HepG2 (cell line): ENCODE measurements around the gene CARD9. TPM values are rescaled to one million over a fixed set of nuclear protein-coding genes. Genes with fewer than 3 reads are reported as not detected.

Experiments used
- ARNT2 ChIP-seq: sonication (generic); formaldehyde crosslinking; IDR thresholded peaks from 2 replicates; pipeline ENCODE4 v1.8.0; 2022; ENCODE audit warnings: mild to moderate bottlenecking, low read depth, missing genetic modification reagents, moderate library complexity
- CENPX ChIP-seq: sonication (generic); formaldehyde crosslinking; IDR thresholded peaks from 2 replicates; pipeline ENCODE4 v1.9.0; 2021; ENCODE audit warnings: mild to moderate bottlenecking, missing genetic modification reagents, moderate library complexity
- HOXD1 ChIP-seq: sonication (generic); formaldehyde crosslinking; IDR thresholded peaks from 2 replicates; pipeline ENCODE4 v1.5.0; 2020; ENCODE audit warnings: missing genetic modification reagents
- LCORL ChIP-seq, 2 experiments: fragments of 450-650 bp in 1 of 2; sonication (generic) in 1 of 2; formaldehyde crosslinking in 1 of 2; IDR thresholded peaks; 2 replicates each; pipeline versions ENCODE4 v1.5.0 to v1.6.1; 2017 to 2020; ENCODE audit warnings: antibody characterized with exemption in 1 of 2, missing genetic modification reagents in 1 of 2
- MLLT10 ChIP-seq: sonication (generic); formaldehyde crosslinking; IDR thresholded peaks from 2 replicates; pipeline ENCODE4 v1.4.0; 2020; ENCODE audit warnings: missing genetic modification reagents
- NFE2L2 ChIP-seq: fragments of 150-350 bp; IDR thresholded peaks from 2 replicates; pipeline ENCODE4 v1.6.1; 2014; ENCODE audit warnings: low read length
- NFKB2 ChIP-seq: sonication (generic); formaldehyde crosslinking; IDR thresholded peaks from 2 replicates; pipeline ENCODE4 v1.4.0; 2020; ENCODE audit warnings: missing genetic modification reagents, borderline replicate concordance
- NFRKB ChIP-seq: fragments of 450-650 bp; IDR thresholded peaks from 2 replicates; pipeline ENCODE4 v1.6.1; 2017
- PAXIP1 ChIP-seq: sonication (generic); formaldehyde crosslinking; conservative IDR thresholded peaks from 2 replicates; pipeline ENCODE4 v1.4.0; 2020; ENCODE audit warnings: mild to moderate bottlenecking, missing genetic modification reagents, moderate library complexity
- PCBP2 ChIP-seq: fragments of 200-400 bp; formaldehyde crosslinking; optimal IDR thresholded peaks from 2 replicates; pipeline ENCODE3; 2018; ENCODE audit warnings: low read length, low read depth; ENCODE audit not compliant: poor library complexity, severe bottlenecking
- RNF2 ChIP-seq: fragments of 450-650 bp; conservative IDR thresholded peaks from 2 replicates; pipeline ENCODE4 v1.6.1; 2016; ENCODE audit warnings: low read depth
- TEAD2 ChIP-seq: sonication (generic); formaldehyde crosslinking; IDR thresholded peaks from 2 replicates; pipeline ENCODE4 v1.9.0; 2021; ENCODE audit warnings: missing genetic modification reagents
- TRIM24 ChIP-seq: sonication (generic); formaldehyde crosslinking; IDR thresholded peaks from 2 replicates; pipeline ENCODE4 v1.8.0; 2022; ENCODE audit warnings: mild to moderate bottlenecking, missing genetic modification reagents
- ZIK1 ChIP-seq: sonication (generic); formaldehyde crosslinking; IDR thresholded peaks from 2 replicates; pipeline ENCODE4 v1.5.0; 2020; ENCODE audit warnings: mild to moderate bottlenecking, low read depth, missing genetic modification reagents, borderline replicate concordance
- ZMYM3 ChIP-seq: sonication (generic); formaldehyde crosslinking; IDR thresholded peaks from 2 replicates; pipeline ENCODE4 v1.5.1; 2020; ENCODE audit warnings: mild to moderate bottlenecking, missing genetic modification reagents
- ZNF44 ChIP-seq: sonication (generic); formaldehyde crosslinking; IDR thresholded peaks from 2 replicates; pipeline ENCODE4 v1.5.1; 2020; ENCODE audit warnings: mild to moderate bottlenecking, missing genetic modification reagents
- ZNF572 ChIP-seq: sonication (generic); formaldehyde crosslinking; IDR thresholded peaks from 2 replicates; pipeline ENCODE4 v1.5.1; 2020; ENCODE audit warnings: mild to moderate bottlenecking, missing genetic modification reagents
- polyA plus RNA-seq, 8 experiments: library from polyadenylated mRNA; depleted of rRNA in 3 of 8; stranded (reverse) in 7 of 8; unstranded in 1 of 8; fragments of >200 nt; fragmentation: Illumina TruSeq in 4 of 8; extraction: Trizol in 4 of 8; gene quantifications; 2 replicates each; pipeline versions ENCODE4 v1.2.1 to v1.2.3, GENCODE V29; 2011 to 2016; ENCODE audit warnings: low read depth in 4 of 8, missing spikeins in 1 of 8, mixed read lengths in 1 of 8; ENCODE audit not compliant: insufficient read depth in 1 of 8
- total RNA-seq, 5 experiments: library from RNA; depleted of rRNA; stranded (reverse); fragments of >200 nt; fragmentation: Illumina TruSeq; extraction: Trizol; gene quantifications; 2 replicates each; pipeline ENCODE4 v1.2.3, GENCODE V29; 2016; ENCODE audit warnings: low read depth in 1 of 5
- TF ChIP-seq, protein P1 (sequence below): sonication (generic); formaldehyde crosslinking; conservative IDR thresholded peaks from 2 replicates; pipeline ENCODE4 v1.4.0; 2020; ENCODE audit warnings: missing genetic modification reagents
- TF ChIP-seq, protein P2 (sequence below): sonication (generic); formaldehyde crosslinking; IDR thresholded peaks from 2 replicates; pipeline ENCODE4 v1.4.0; 2020; ENCODE audit warnings: mild to moderate bottlenecking, missing genetic modification reagents, borderline replicate concordance

Gene CARD9
- total and polyA plus RNA-seq, 2 of the 13 experiments (the other 11 are each of a cell fraction or from before 2014, with no cell fraction given), result 3.3 to 7.4 TPM

DNA sequence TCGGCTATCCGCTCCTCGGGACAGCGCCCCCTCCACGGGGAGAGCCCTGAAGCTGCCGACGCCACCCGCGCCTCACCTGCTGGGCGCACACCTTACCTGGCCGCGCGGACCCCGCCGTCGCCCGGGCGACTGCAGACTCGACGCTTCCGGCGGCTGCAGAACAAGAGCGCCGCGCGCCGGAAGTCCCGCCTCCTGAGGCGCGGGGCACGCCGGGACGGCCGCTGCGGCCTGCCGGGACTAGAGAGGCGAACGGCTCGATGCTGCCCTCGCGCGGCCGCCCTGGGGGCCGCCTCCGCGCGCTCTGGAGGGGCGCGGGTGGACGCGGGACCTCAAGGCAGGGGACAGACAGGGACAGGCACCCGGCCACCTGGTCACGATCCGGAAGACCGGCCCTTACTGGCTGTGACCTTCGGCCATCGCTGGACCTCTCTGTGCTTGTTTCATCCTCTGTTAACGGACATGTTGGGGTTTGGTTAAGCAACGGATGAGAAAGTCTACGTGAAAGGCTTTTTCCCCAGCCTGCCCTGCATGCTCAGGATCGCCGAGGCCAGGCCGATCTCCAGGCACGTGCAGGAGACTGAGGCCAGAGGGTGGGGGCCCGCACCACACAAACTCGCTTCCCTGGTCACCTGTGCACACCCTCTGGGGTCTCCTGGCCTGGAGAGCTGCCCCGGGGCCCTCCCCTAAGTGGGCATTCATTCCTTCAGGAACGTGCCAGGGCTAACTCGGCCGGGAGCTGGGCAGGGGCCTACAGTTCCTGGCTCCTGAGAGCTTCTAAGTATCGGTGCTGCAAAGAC lies 26.8 kb upstream of the CARD9 start, which contains the start of gene SNAPC4 (continued):
- peak; percentile 56; the same call in 1 of the 2 replicates for TF ChIP-seq RNF2
- TF ChIP-seq PAXIP1 (CRISPR knock-in tag), result no peak; the same call in 1 of the 2 replicates
- no peak for TF ChIP-seq CENPX (CRISPR knock-in tag)
- TF ChIP-seq HOXD1 (CRISPR knock-in tag), result no peak
- no peak for TF ChIP-seq NFRKB
- peak; percentile 67; the same call in 1 of the 2 replicates for TF ChIP-seq ARNT2 (CRISPR knock-in tag)
- no peak for TF ChIP-seq PCBP2
- no peak for TF ChIP-seq ZMYM3
- TF ChIP-seq ZNF572 (CRISPR knock-in tag), result no peak
- no peak for TF ChIP-seq TEAD2 (CRISPR knock-in tag)
- TF ChIP-seq ZNF44, result no peak
- TF ChIP-seq NFE2L2, result no peak
- TF ChIP-seq, protein P1, sequence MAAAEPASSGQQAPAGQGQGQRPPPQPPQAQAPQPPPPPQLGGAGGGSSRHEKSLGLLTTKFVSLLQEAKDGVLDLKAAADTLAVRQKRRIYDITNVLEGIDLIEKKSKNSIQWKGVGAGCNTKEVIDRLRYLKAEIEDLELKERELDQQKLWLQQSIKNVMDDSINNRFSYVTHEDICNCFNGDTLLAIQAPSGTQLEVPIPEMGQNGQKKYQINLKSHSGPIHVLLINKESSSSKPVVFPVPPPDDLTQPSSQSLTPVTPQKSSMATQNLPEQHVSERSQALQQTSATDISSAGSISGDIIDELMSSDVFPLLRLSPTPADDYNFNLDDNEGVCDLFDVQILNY, result 0 out of 2 replicates have a peak, but pooled peaks have one; percentile 34
- TF ChIP-seq LCORL (IDR thresholded peaks at IDR 0.05), result no peak
- peak; percentile 39; the same call in 1 of the 2 replicates for TF ChIP-seq LCORL (CRISPR knock-in tag; IDR thresholded peaks at IDR 0.05)
- TF ChIP-seq TRIM24, result no peak
- TF ChIP-seq, protein P2, sequence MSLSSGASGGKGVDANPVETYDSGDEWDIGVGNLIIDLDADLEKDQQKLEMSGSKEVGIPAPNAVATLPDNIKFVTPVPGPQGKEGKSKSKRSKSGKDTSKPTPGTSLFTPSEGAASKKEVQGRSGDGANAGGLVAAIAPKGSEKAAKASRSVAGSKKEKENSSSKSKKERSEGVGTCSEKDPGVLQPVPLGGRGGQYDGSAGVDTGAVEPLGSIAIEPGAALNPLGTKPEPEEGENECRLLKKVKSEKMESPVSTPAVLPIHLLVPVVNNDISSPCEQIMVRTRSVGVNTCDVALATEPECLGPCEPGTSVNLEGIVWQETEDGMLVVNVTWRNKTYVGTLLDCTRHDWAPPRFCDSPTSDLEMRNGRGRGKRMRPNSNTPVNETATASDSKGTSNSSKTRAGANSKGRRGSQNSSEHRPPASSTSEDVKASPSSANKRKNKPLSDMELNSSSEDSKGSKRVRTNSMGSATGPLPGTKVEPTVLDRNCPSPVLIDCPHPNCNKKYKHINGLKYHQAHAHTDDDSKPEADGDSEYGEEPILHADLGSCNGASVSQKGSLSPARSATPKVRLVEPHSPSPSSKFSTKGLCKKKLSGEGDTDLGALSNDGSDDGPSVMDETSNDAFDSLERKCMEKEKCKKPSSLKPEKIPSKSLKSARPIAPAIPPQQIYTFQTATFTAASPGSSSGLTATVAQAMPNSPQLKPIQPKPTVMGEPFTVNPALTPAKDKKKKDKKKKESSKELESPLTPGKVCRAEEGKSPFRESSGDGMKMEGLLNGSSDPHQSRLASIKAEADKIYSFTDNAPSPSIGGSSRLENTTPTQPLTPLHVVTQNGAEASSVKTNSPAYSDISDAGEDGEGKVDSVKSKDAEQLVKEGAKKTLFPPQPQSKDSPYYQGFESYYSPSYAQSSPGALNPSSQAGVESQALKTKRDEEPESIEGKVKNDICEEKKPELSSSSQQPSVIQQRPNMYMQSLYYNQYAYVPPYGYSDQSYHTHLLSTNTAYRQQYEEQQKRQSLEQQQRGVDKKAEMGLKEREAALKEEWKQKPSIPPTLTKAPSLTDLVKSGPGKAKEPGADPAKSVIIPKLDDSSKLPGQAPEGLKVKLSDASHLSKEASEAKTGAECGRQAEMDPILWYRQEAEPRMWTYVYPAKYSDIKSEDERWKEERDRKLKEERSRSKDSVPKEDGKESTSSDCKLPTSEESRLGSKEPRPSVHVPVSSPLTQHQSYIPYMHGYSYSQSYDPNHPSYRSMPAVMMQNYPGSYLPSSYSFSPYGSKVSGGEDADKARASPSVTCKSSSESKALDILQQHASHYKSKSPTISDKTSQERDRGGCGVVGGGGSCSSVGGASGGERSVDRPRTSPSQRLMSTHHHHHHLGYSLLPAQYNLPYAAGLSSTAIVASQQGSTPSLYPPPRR, result no peak
- TF ChIP-seq ZIK1 (CRISPR knock-in tag), result peak; percentile 68; the same call in 1 of the 2 replicates
- TF ChIP-seq MLLT10, result no peak
- peak; percentile 43; the same call in 1 of the 2 replicates for TF ChIP-seq NFKB2 (CRISPR knock-in tag)
